Ishikawa (cell line): ENCODE results near the gene MEGF6.

Experiments used
- CEBPB ChIP-seq: IDR thresholded peaks from 2 replicates; pipeline ENCODE4 v1.6.1; 2012
- CREB1 ChIP-seq: IDR thresholded peaks from 2 replicates; pipeline ENCODE4 v1.6.1; 2012; ENCODE audit warnings: low read depth
- EGR1 ChIP-seq: IDR thresholded peaks from 2 replicates; pipeline ENCODE4 v1.6.1; 2012
- EP300 ChIP-seq: IDR thresholded peaks from 2 replicates; pipeline ENCODE4 v1.6.1; 2012; ENCODE audit warnings: borderline replicate concordance
- FOXM1 ChIP-seq: IDR thresholded peaks from 2 replicates; pipeline ENCODE4 v1.6.1; 2012; ENCODE audit warnings: low read depth, borderline replicate concordance
- MAX ChIP-seq: IDR thresholded peaks from 2 replicates; pipeline ENCODE4 v1.6.1; 2012
- NFIC ChIP-seq: IDR thresholded peaks from 2 replicates; pipeline ENCODE4 v1.6.1; 2012
- RAD21 ChIP-seq: IDR thresholded peaks from 2 replicates; pipeline ENCODE4 v1.6.1; 2012; ENCODE audit warnings: low read depth
- REST ChIP-seq: IDR thresholded peaks from 2 replicates; pipeline ENCODE4 v1.6.1; 2012; ENCODE audit warnings: low read depth, mild to moderate bottlenecking
- TAF1 ChIP-seq: IDR thresholded peaks from 2 replicates; pipeline ENCODE4 v1.6.1; 2012; ENCODE audit warnings: low read depth, mild to moderate bottlenecking
- TCF12 ChIP-seq: IDR thresholded peaks from 2 replicates; pipeline ENCODE4 v1.6.1; 2012; ENCODE audit warnings: low read depth
- TEAD4 ChIP-seq: IDR thresholded peaks from 2 replicates; pipeline ENCODE4 v1.6.1; 2012
- USF1 ChIP-seq: IDR thresholded peaks from 2 replicates; pipeline ENCODE4 v1.6.1; 2012
- YY1 ChIP-seq: IDR thresholded peaks from 2 replicates; pipeline ENCODE4 v1.6.1; 2012; ENCODE audit warnings: low read depth
- ZBTB7A ChIP-seq: IDR thresholded peaks from 2 replicates; pipeline ENCODE4 v1.6.1; 2012; ENCODE audit warnings: low read depth

MEGF6 gene

GRCh38 chr1:3541936-3542335, 69.4 kb downstream of the MEGF6 start:
- TF ChIP-seq MAX (no peak), RAD21 (no peak), ZBTB7A (no peak), TEAD4 (no peak), TCF12 (no peak), TAF1 (no peak), CREB1 (no peak)

- no peak for TF ChIP-seq USF1
- no peak for TF ChIP-seq EGR1
- TF ChIP-seq TEAD4: no peak
- TF ChIP-seq MAX: no peak
- TF ChIP-seq CEBPB: no peak
- no peak for TF ChIP-seq FOXM1
- no peak for TF ChIP-seq TCF12
- TF ChIP-seq EP300: no peak
- no peak for TF ChIP-seq NFIC
- TF ChIP-seq RAD21: no peak
- no peak for TF ChIP-seq REST
- no peak for TF ChIP-seq CREB1
- TF ChIP-seq TAF1: no peak
Measured at GRCh38 chr1:3541465-3541864, 69.8 kb downstream of the MEGF6 start.

- TF ChIP-seq NFIC (no peak), EGR1 (no peak), YY1 (no peak), CREB1 (no peak), MAX (no peak), REST (no peak), TCF12 (no peak), USF1 (no peak), TEAD4 (no peak), ZBTB7A (no peak), RAD21 (no peak), TAF1 (no peak), FOXM1 (no peak), EP300 (no peak), CEBPB (no peak)
Measured at GRCh38 chr1:3540876-3541275, 70.4 kb downstream of the MEGF6 start.

GRCh38 chr1:3539707-3540425, 71.4 kb downstream of the MEGF6 start:
- no peak for TF ChIP-seq EGR1
- no peak for TF ChIP-seq EP300
- TF ChIP-seq TAF1: no peak
- no peak for TF ChIP-seq NFIC
- no peak for TF ChIP-seq FOXM1
- TF ChIP-seq YY1: no peak
- no peak for TF ChIP-seq TCF12
- TF ChIP-seq TEAD4: no peak
- TF ChIP-seq MAX: no peak
- TF ChIP-seq USF1: no peak
- TF ChIP-seq CREB1: no peak
- no peak for TF ChIP-seq CEBPB
- no peak for TF ChIP-seq REST
- TF ChIP-seq ZBTB7A: no peak
- no peak for TF ChIP-seq RAD21
